ENCODE results near the gene GPATCH2L. TPM values are rescaled to one million over a fixed set of nuclear protein-coding genes. Genes with fewer than 3 reads are reported as not detected.

The GPATCH2L gene
- total RNA-seq, 1 donor from 2014 or later = 59.1 TPM

- intact Hi-C loops (cut with micrococcal nuclease) = no loop called here
- Mint-ChIP-seq H3K4me3 (ENCODE audit: low read depth) (no peak overlapping the region), H3K27ac (no peak overlapping the region), H3K27me3 (ENCODE audit: low read depth) (peaks cover 9% of the 10 kb centered on the region), H3K4me1 (ENCODE audit: low read depth) (no peaks in the 10 kb centered on the region), H3K9me3 (no peaks in the 10 kb centered on the region), H3K36me3 (ENCODE audit: low read depth) (no peaks in the 10 kb centered on the region)
- DNase-seq (ENCODE audit: low spot score) = no peak
These were observed 26.2 kb upstream of the GPATCH2L start for GRCh38 chr14:76125511-76125910.

GRCh38 chr14:76126076-76126475 is 25.6 kb upstream of the GPATCH2L start:
- Mint-ChIP-seq H3K27me3 (ENCODE audit: low read depth) (peaks cover 15% of the 10 kb centered on the region), H3K9me3 (no peaks in the 10 kb centered on the region), H3K36me3 (ENCODE audit: low read depth) (no peaks in the 10 kb centered on the region), H3K27ac (no peak overlapping the region), H3K4me1 (ENCODE audit: low read depth) (no peaks in the 10 kb centered on the region), H3K4me3 (ENCODE audit: low read depth) (no peak overlapping the region)
- intact Hi-C loops (cut with micrococcal nuclease) = no loop called here
- no peak for DNase-seq (ENCODE audit: low spot score)

- intact Hi-C loops (cut with micrococcal nuclease) = no loop called here
- H3K4me3 Mint-ChIP-seq (ENCODE audit: low read depth) = no peak overlapping the region
- no peak overlapping the region for H3K27ac Mint-ChIP-seq
- no peaks in the 10 kb centered on the region for H3K4me1 Mint-ChIP-seq (ENCODE audit: low read depth)
- peaks cover 21% of the 10 kb centered on the region for H3K27me3 Mint-ChIP-seq (ENCODE audit: low read depth)
- no peaks in the 10 kb centered on the region for H3K36me3 Mint-ChIP-seq (ENCODE audit: low read depth)
- no peak for DNase-seq (ENCODE audit: low spot score)
- no peaks in the 10 kb centered on the region for H3K9me3 Mint-ChIP-seq
These were observed 21.7 kb upstream of the GPATCH2L start for GRCh38 chr14:76129851-76130576.

GRCh38 chr14:76131071-76131965 is 20.4 kb upstream of the GPATCH2L start:
- H3K4me1 Mint-ChIP-seq (ENCODE audit: low read depth) = no peaks in the 10 kb centered on the region
- DNase-seq (ENCODE audit: low spot score) = no peak
- H3K4me3 Mint-ChIP-seq (ENCODE audit: low read depth) = no peak overlapping the region
- H3K27me3 Mint-ChIP-seq (ENCODE audit: low read depth) = peaks cover 27% of the 10 kb centered on the region
- H3K27ac Mint-ChIP-seq = no peak overlapping the region
- H3K9me3 Mint-ChIP-seq = no peaks in the 10 kb centered on the region
- no peaks in the 10 kb centered on the region for H3K36me3 Mint-ChIP-seq (ENCODE audit: low read depth)
- intact Hi-C loops (cut with micrococcal nuclease) = no loop called here

- no peak for DNase-seq (ENCODE audit: low spot score)
- intact Hi-C loops (cut with micrococcal nuclease) = no loop called here
- no peaks in the 10 kb centered on the region for H3K36me3 Mint-ChIP-seq (ENCODE audit: low read depth)
These were observed 18.6 kb upstream of the GPATCH2L start for GRCh38 chr14:76133103-76133502.

GRCh38 chr14:76134231-76134630 is 17.5 kb upstream of the GPATCH2L start:
- Mint-ChIP-seq H3K27me3 (ENCODE audit: low read depth) (peaks cover 46% of the 10 kb centered on the region), H3K4me1 (ENCODE audit: low read depth) (peaks cover 2% of the 10 kb centered on the region), H3K36me3 (ENCODE audit: low read depth) (no peaks in the 10 kb centered on the region), H3K27ac (no peak overlapping the region), H3K4me3 (ENCODE audit: low read depth) (no peak overlapping the region), H3K9me3 (no peaks in the 10 kb centered on the region)
- DNase-seq (ENCODE audit: low spot score) = no peak
- intact Hi-C loops (cut with micrococcal nuclease) = no loop called here

More at GRCh38 chr14:76133103-76133502, 18.6 kb upstream of the GPATCH2L start:
- Mint-ChIP-seq H3K27me3 (ENCODE audit: low read depth) (peaks cover 40% of the 10 kb centered on the region), H3K4me3 (ENCODE audit: low read depth) (no peak overlapping the region), H3K4me1 (ENCODE audit: low read depth) (peaks cover 2% of the 10 kb centered on the region), H3K27ac (no peak overlapping the region), H3K9me3 (no peaks in the 10 kb centered on the region)

GRCh38 chr14:76135722-76136121 is 16.0 kb upstream of the GPATCH2L start:
- intact Hi-C loops (cut with micrococcal nuclease) = no loop called here
- no peaks in the 10 kb centered on the region for H3K9me3 Mint-ChIP-seq
- no peak overlapping the region for H3K27ac Mint-ChIP-seq
- H3K36me3 Mint-ChIP-seq (ENCODE audit: low read depth) = no peaks in the 10 kb centered on the region
- peaks cover 2% of the 10 kb centered on the region for H3K4me1 Mint-ChIP-seq (ENCODE audit: low read depth)
- no peak for DNase-seq (ENCODE audit: low spot score)
- no peak overlapping the region for H3K4me3 Mint-ChIP-seq (ENCODE audit: low read depth)
- peaks cover 54% of the 10 kb centered on the region for H3K27me3 Mint-ChIP-seq (ENCODE audit: low read depth)

GRCh38 chr14:76136476-76137110 is 15.1 kb upstream of the GPATCH2L start:
- H3K27me3 Mint-ChIP-seq (ENCODE audit: low read depth) = peaks cover 53% of the 10 kb centered on the region
- no peaks in the 10 kb centered on the region for H3K9me3 Mint-ChIP-seq
- peaks cover 2% of the 10 kb centered on the region for H3K4me1 Mint-ChIP-seq (ENCODE audit: low read depth)
- intact Hi-C loops (cut with micrococcal nuclease) = no loop called here
- no peaks in the 10 kb centered on the region for H3K36me3 Mint-ChIP-seq (ENCODE audit: low read depth)
- no peak overlapping the region for H3K4me3 Mint-ChIP-seq (ENCODE audit: low read depth)
- DNase-seq (ENCODE audit: low spot score) = no peak
- no peak overlapping the region for H3K27ac Mint-ChIP-seq

- DNase-seq (ENCODE audit: low spot score) = no peak
- Mint-ChIP-seq H3K4me1 (ENCODE audit: low read depth) (peaks cover 2% of the 10 kb centered on the region), H3K27ac (no peak overlapping the region), H3K27me3 (ENCODE audit: low read depth) (peaks cover 51% of the 10 kb centered on the region), H3K4me3 (ENCODE audit: low read depth) (no peak overlapping the region), H3K36me3 (ENCODE audit: low read depth) (no peaks in the 10 kb centered on the region), H3K9me3 (peaks cover 3% of the 10 kb centered on the region)
- intact Hi-C loops (cut with micrococcal nuclease) = no loop called here
These were observed 13.5 kb upstream of the GPATCH2L start for GRCh38 chr14:76138119-76138757.

GRCh38 chr14:76138758-76139723 is 12.7 kb upstream of the GPATCH2L start:
- intact Hi-C loops (cut with micrococcal nuclease) = no loop called here

GRCh38 chr14:76143642-76144041 is 8.1 kb upstream of the GPATCH2L start:
- peaks cover 33% of the 10 kb centered on the region for H3K27me3 Mint-ChIP-seq (ENCODE audit: low read depth)
- H3K9me3 Mint-ChIP-seq = peaks cover 15% of the 10 kb centered on the region
- intact Hi-C loops (cut with micrococcal nuclease) = no loop called here
- H3K27ac Mint-ChIP-seq = no peak overlapping the region
- DNase-seq (ENCODE audit: low spot score) = no peak
- no peak overlapping the region for H3K4me3 Mint-ChIP-seq (ENCODE audit: low read depth)
- no peaks in the 10 kb centered on the region for H3K36me3 Mint-ChIP-seq (ENCODE audit: low read depth)
- H3K4me1 Mint-ChIP-seq (ENCODE audit: low read depth) = no peaks in the 10 kb centered on the region

More at GRCh38 chr14:76138758-76139723, 12.7 kb upstream of the GPATCH2L start:
- Mint-ChIP-seq H3K27ac (no peak overlapping the region), H3K9me3 (peaks cover 9% of the 10 kb centered on the region), H3K27me3 (ENCODE audit: low read depth) (peaks cover 51% of the 10 kb centered on the region), H3K4me3 (ENCODE audit: low read depth) (no peak overlapping the region), H3K36me3 (ENCODE audit: low read depth) (no peaks in the 10 kb centered on the region), H3K4me1 (ENCODE audit: low read depth) (peaks cover 2% of the 10 kb centered on the region)
- DNase-seq (ENCODE audit: low spot score) = no peak

Measured in activated T-helper 2 cell treated with anti-CD3 and anti-CD28 coated beads, Interferon-gamma antibody, Interleukin-2, Interleukin-4, amounts not matched to agents 10 μg/mL and 5 μg/mL and 100 μg/mL, durations not matched to agents 14 hours and 24 hours and 36 hours (primary cell).